Activated CD8-positive, alpha-beta T cell treated with anti-CD3 and anti-CD28 coated beads for 36 hours (primary cell): Measurements from ENCODE around the gene TTI1. TPM values are rescaled to one million over a fixed set of nuclear protein-coding genes. Genes with fewer than 3 reads are reported as not detected.
"Not testable (repeated sequence)": the region's sequence is repeated elsewhere in the genome, so short reads cannot be mapped to it uniquely, and the experiment has no call there.

Source experiments
- ATAC-seq: fragments of 200-7000 bp; cut with Tn5 transposase; one replicate; pipeline ENCODE4 v1.10.0; 2021; ENCODE audit warnings: mild to moderate bottlenecking, moderate library complexity
- CTCF ChIA-PET: fragments of 350-600 bp; sonication (Branson Sonifier 250); formaldehyde crosslinking; loops from one replicate; lab custom pipeline; 2021; ENCODE audit warnings: antibody characterized with exemption; lab: Charles Lee
- POLR2A ChIA-PET: fragments of 350-600 bp; sonication (Branson Sonifier 250); formaldehyde crosslinking; loops from one replicate; lab custom pipeline; 2021; ENCODE audit warnings: antibody characterized with exemption; lab: Charles Lee
- DNase-seq: peaks from one replicate; pipeline ENCODE4 v3.0.0-alpha.2; 2020
- H3K27ac Mint-ChIP-seq: one replicate; pipeline ENCODE4 v1.8.0; 2021; ENCODE audit warnings: mild to moderate bottlenecking, mixed read lengths
- H3K27me3 Mint-ChIP-seq: one replicate; pipeline ENCODE4 v1.8.0; 2021; ENCODE audit warnings: mixed read lengths
- H3K36me3 Mint-ChIP-seq: one replicate; pipeline ENCODE4 v1.8.0; 2021; ENCODE audit warnings: low read depth, mixed read lengths
- H3K4me1 Mint-ChIP-seq: one replicate; pipeline ENCODE4 v1.8.0; 2021; ENCODE audit warnings: low read depth, mixed read lengths
- H3K4me3 Mint-ChIP-seq: one replicate; pipeline ENCODE4 v1.8.0; 2021; ENCODE audit warnings: mild to moderate bottlenecking, moderate library complexity, mixed read lengths
- H3K9me3 Mint-ChIP-seq: one replicate; pipeline ENCODE4 v1.8.0; 2021; ENCODE audit warnings: mixed read lengths
- intact Hi-C: fragments of 100-400 bp; cut with micrococcal nuclease; formaldehyde crosslinking; loops from one replicate; pipeline ENCODE4 v1.10.0; 2022
- total RNA-seq, 2 experiments: library from RNA; stranded (reverse); gene quantifications; one replicate each; pipeline ENCODE4 v1.2.3, GENCODE V29; 2021
- TF ChIP-seq, protein P1 (sequence below): fragments of 200-600 bp; IDR thresholded peaks from one replicate; pipeline ENCODE4 v1.8.0; 2022; ENCODE audit warnings: antibody characterized with exemption, mild to moderate bottlenecking

Gene TTI1
- total RNA-seq, 2 experiments from 2014 or later: 34.1 to 39.7 TPM

DNA sequence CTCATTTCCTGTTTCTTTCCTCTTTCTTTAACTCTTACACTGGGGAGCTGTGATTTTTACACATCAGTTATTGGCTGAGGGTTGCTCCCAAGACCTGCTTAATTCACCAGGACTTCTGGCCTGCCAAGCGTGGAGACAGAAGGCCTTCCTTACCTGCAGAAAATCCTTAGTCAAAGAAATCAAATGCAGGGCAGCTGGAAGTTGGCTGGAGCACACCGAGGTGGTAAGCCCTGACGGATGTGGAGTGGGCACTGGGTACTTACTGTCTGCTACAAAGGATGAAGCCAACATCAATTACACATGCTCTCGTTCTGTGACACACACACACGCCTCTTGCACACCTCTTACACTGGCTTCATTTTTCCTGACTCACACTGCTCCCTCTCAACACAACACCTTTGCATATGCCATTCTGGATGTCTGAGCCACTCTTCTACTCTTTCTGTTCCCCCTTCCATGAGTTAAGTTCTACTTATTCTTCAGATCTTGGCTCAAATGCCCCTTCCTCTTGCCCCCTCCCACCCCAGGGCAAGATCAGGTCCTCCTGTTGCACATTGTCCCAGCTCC, 61.6 kb downstream of the TTI1 start:
- no peak for DNase-seq
- no peak overlapping the region for H3K4me3 Mint-ChIP-seq
- no peaks in the 10 kb centered on the region for H3K27me3 Mint-ChIP-seq
- CTCF ChIA-PET: no interaction called here
- H3K9me3 Mint-ChIP-seq: peaks cover 10% of the 10 kb centered on the region
- H3K4me1 Mint-ChIP-seq: peaks cover under 1% of the 10 kb centered on the region
- no peak for ATAC-seq
- H3K36me3 Mint-ChIP-seq: peaks cover 5% of the 10 kb centered on the region
- intact Hi-C loops: no loop called here
- POLR2A ChIA-PET: no interaction called here
- TF ChIP-seq, protein P1, sequence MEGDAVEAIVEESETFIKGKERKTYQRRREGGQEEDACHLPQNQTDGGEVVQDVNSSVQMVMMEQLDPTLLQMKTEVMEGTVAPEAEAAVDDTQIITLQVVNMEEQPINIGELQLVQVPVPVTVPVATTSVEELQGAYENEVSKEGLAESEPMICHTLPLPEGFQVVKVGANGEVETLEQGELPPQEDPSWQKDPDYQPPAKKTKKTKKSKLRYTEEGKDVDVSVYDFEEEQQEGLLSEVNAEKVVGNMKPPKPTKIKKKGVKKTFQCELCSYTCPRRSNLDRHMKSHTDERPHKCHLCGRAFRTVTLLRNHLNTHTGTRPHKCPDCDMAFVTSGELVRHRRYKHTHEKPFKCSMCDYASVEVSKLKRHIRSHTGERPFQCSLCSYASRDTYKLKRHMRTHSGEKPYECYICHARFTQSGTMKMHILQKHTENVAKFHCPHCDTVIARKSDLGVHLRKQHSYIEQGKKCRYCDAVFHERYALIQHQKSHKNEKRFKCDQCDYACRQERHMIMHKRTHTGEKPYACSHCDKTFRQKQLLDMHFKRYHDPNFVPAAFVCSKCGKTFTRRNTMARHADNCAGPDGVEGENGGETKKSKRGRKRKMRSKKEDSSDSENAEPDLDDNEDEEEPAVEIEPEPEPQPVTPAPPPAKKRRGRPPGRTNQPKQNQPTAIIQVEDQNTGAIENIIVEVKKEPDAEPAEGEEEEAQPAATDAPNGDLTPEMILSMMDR: no peak
- H3K27ac Mint-ChIP-seq: no peak overlapping the region

DNA sequence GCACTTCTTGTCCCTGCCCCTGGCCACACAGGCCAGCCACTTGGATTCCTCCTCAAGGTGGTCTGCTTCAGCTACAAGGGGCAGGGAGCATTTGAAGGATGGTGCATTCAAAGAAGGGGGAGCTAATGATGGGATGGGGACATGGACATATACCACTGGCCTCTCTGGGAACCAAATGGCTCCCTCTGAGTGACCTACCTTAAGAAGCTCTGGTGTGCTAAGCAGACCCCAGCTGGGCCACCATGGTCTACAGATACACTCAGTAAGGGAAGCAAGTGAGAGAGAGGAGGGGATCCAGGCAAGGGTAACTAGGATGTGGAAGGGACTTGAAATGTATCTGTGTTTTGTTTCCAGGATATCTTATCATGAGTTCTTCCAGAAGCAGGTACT, 62.4 kb downstream of the TTI1 start:
- peaks cover 15% of the 10 kb centered on the region for H3K9me3 Mint-ChIP-seq
- ATAC-seq: no peak
- H3K36me3 Mint-ChIP-seq: peaks cover 7% of the 10 kb centered on the region
- intact Hi-C loops: no loop called here
- H3K4me3 Mint-ChIP-seq: no peak overlapping the region
- DNase-seq: no peak
- no peaks in the 10 kb centered on the region for H3K27me3 Mint-ChIP-seq
- TF ChIP-seq, protein P1: no peak
- POLR2A ChIA-PET: no interaction called here
- H3K27ac Mint-ChIP-seq: no peak overlapping the region
- no peaks in the 10 kb centered on the region for H3K4me1 Mint-ChIP-seq
- CTCF ChIA-PET: no interaction called here

DNA sequence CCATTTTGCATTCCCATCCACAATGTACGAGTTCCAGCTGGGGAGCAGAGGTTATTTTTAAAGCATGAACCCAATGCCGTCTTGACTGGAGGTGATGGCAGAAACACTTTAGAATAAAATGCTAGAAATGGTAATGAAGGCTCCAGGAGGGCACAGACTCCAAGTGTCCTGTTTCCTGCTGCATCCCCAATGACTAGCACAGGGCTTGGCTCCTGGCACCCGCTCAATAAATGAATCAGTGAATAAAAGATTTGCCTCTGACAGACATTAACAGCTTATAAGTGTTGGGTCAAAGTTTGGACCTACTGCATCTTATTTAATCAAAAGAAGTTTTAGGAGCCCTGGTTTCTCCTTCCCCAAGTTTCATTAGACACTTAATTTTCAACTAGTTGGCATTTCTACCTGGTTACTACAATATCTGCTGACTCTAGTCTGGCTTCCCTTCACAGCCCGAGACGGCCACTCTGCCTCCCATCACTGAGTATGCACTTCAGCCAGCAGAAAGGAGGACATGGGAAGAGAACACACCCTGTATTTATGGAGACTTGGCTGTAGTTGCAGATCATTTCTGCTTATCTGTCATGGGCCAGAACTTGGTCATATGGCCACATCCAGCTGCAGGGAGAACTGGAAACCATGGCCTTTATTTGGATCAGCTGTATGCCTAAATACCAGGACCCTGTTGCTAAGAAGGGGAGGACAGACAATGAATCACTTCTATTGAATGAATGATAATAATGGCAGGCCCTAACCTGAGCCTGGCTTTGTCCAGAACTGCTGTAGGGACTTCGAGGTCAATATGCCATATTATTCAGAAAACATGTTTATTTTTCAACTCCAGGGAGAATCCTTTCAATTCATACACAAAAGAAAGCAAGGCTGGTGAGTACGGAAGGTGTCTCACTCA, 63.1 kb downstream of the TTI1 start:
- ATAC-seq (no peak), DNase-seq (no peak)
- TF ChIP-seq, protein P1: no peak
- ChIA-PET POLR2A (no interaction called here), CTCF (no interaction called here)
- H3K36me3 Mint-ChIP-seq: peaks cover 7% of the 10 kb centered on the region
- H3K4me3 Mint-ChIP-seq: no peak overlapping the region
- H3K27ac Mint-ChIP-seq: no peak overlapping the region
- H3K4me1 Mint-ChIP-seq: no peaks in the 10 kb centered on the region
- intact Hi-C loops: no loop called here
- peaks cover 15% of the 10 kb centered on the region for H3K9me3 Mint-ChIP-seq
- no peaks in the 10 kb centered on the region for H3K27me3 Mint-ChIP-seq

DNA sequence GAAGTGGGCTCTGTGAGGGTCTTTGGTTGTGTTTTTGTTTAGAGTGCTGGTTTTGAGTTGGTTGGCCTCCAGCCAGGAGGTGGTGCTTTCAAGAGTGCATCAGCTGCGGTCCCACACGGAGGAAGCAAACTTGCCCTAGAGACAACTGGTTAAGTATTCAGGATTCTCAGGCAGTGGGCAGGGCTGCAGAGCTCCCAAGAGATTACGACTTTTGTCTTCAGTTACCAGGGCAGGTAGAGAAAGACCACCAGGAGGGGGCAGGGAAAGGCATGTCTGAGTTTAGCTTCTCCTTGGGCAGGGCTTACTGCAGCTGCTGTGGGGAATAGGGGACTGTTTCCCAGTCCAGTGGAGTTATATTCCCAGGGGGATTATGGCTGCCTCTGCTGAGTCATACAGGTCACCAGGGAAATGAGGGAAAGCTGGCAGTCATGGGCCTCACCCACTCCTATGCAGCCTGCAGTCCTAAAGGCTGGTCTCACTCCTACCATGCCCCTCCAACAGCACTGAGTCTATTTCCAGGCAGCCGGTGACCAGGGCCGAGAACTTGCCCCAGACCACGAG, 64.3 kb downstream of the TTI1 start:
- intact Hi-C loops: no loop called here
- no peaks in the 10 kb centered on the region for H3K4me1 Mint-ChIP-seq
- ChIA-PET POLR2A (no interaction called here), CTCF (no interaction called here)
- no peak overlapping the region for H3K27ac Mint-ChIP-seq
- H3K27me3 Mint-ChIP-seq: peaks cover under 1% of the 10 kb centered on the region
- no peak overlapping the region for H3K4me3 Mint-ChIP-seq
- ATAC-seq: no peak
- no peak for DNase-seq
- H3K9me3 Mint-ChIP-seq: peaks cover 18% of the 10 kb centered on the region
- peaks cover 7% of the 10 kb centered on the region for H3K36me3 Mint-ChIP-seq
- TF ChIP-seq, protein P1: no peak

DNA sequence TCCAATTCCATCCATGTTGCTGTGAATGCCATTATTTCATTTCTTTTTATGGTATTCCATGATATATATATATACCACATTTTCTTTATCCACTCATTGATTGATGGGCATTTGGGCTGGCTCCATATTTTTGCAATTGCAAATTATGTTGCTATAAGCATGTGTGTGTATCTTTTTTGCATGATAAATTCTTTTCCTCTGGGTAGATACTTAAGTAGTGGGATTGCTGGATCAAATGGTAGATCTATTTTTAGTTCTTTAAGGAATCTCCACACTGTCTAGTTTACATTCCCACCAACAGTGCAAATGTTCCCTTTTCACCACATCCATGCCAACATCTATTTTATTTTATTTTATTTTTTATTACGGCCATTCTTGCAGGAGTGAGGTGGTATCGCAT, 69.8 kb downstream of the TTI1 start:
- ATAC-seq, DNase-seq, CTCF ChIA-PET, H3K4me1 Mint-ChIP-seq, H3K36me3 Mint-ChIP-seq, intact Hi-C loops, POLR2A ChIA-PET, H3K4me3 Mint-ChIP-seq, H3K27me3 Mint-ChIP-seq, H3K27ac Mint-ChIP-seq: not testable (repeated sequence)
- peaks cover 18% of the 10 kb centered on the region for H3K9me3 Mint-ChIP-seq
